ENCODE results near the gene BMS1. TPM values are rescaled to one million over a fixed set of nuclear protein-coding genes. Genes with fewer than 3 reads are reported as not detected.

The BMS1 gene
- total and polyA plus RNA-seq, 2 of the 13 experiments (the other 11 are each of a cell fraction or from before 2014, with no cell fraction given): 3.9 to 25.2 TPM

- peak; percentile 77; the same call in 1 of the 2 replicates for TF ChIP-seq ZNF850 (CRISPR knock-in tag; conservative IDR thresholded peaks at IDR 0.05)
- TF ChIP-seq, protein P1, sequence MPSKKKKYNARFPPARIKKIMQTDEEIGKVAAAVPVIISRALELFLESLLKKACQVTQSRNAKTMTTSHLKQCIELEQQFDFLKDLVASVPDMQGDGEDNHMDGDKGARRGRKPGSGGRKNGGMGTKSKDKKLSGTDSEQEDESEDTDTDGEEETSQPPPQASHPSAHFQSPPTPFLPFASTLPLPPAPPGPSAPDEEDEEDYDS (CRISPR knock-in tag; IDR thresholded peaks at IDR 0.05): peak; percentile 53; the same call in 1 of the 2 replicates
- TF ChIP-seq ZNF260 (CRISPR knock-in tag; IDR thresholded peaks at IDR 0.05; ENCODE audit: borderline replicate concordance, low read depth): no peak
- TF ChIP-seq HNRNPLL (IDR thresholded peaks at IDR 0.05; ENCODE audit: low read depth, low read length, poor library complexity, severe bottlenecking): peak; percentile 91
- TF ChIP-seq ZSCAN12 (CRISPR knock-in tag; IDR thresholded peaks at IDR 0.05): 0 out of 2 replicates have a peak, but pooled peaks have one; percentile 55
- 0 out of 2 replicates have a peak, but pooled peaks have one; percentile 68 for TF ChIP-seq PCBP1 (IDR thresholded peaks at IDR 0.05; ENCODE audit: borderline replicate concordance, low read depth, low read length)
- no peak for TF ChIP-seq ZNF382 (CRISPR knock-in tag; IDR thresholded peaks at IDR 0.05; ENCODE audit: borderline replicate concordance)
- TF ChIP-seq IRF2 (CRISPR knock-in tag; IDR thresholded peaks at IDR 0.05): peak; percentile 97
- TF ChIP-seq ZNF678 (CRISPR knock-in tag; IDR thresholded peaks at IDR 0.05): peak; percentile 81
- TF ChIP-seq GABPB1 (CRISPR knock-in tag; IDR thresholded peaks at IDR 0.05): peak; percentile 100
- peak; percentile 91 for TF ChIP-seq ZNF776 (CRISPR knock-in tag; IDR thresholded peaks at IDR 0.05)
- peak; percentile 95; the same call in 1 of the 2 replicates for TF ChIP-seq ZNF766 (CRISPR knock-in tag; IDR thresholded peaks at IDR 0.05; ENCODE audit: borderline replicate concordance)
- peak; percentile 77; the same call in 1 of the 2 replicates for TF ChIP-seq ESRRA (CRISPR knock-in tag; IDR thresholded peaks at IDR 0.05; ENCODE audit: low read depth)
- peak; percentile 74 for TF ChIP-seq FOSL2 (CRISPR knock-in tag; IDR thresholded peaks at IDR 0.05)
- peak; percentile 82 for TF ChIP-seq SP4 (CRISPR knock-in tag; IDR thresholded peaks at IDR 0.05)
- TF ChIP-seq ZNF232 (CRISPR knock-in tag; IDR thresholded peaks at IDR 0.05; ENCODE audit: borderline replicate concordance): peak; percentile 90; the same call in 1 of the 2 replicates
- TF ChIP-seq ZNF225 (CRISPR knock-in tag; IDR thresholded peaks at IDR 0.05): peak; percentile 92
- peak; percentile 75; the same call in 1 of the 2 replicates for TF ChIP-seq ZNF460 (CRISPR knock-in tag; IDR thresholded peaks at IDR 0.05; ENCODE audit: borderline replicate concordance)
- peak; percentile 96; the same call in 1 of the 2 replicates for TF ChIP-seq FLYWCH1 (CRISPR knock-in tag; IDR thresholded peaks at IDR 0.05)
- TF ChIP-seq, protein P2, sequence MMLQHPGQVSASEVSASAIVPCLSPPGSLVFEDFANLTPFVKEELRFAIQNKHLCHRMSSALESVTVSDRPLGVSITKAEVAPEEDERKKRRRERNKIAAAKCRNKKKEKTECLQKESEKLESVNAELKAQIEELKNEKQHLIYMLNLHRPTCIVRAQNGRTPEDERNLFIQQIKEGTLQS (CRISPR knock-in tag; IDR thresholded peaks at IDR 0.05): peak; percentile 38; the same call in 1 of the 2 replicates
- TF ChIP-seq RFXANK (CRISPR knock-in tag; IDR thresholded peaks at IDR 0.05): 0 out of 2 replicates have a peak, but pooled peaks have one; percentile 63
- TF ChIP-seq, protein P3, sequence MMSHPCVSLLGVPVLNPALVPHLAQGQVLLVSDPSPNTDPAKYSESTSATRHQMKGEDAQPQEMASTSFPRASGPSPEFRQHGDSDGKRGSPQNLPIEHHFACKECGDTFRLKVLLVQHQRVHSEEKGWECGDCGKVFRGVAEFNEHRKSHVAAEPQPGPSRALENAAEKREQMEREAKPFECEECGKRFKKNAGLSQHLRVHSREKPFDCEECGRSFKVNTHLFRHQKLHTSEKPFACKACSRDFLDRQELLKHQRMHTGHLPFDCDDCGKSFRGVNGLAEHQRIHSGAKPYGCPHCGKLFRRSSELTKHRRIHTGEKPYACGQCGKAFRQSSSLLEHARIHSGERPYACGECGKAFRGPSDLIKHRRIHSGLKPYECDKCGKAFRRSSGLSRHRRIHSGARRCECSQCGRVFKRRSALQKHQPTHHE (CRISPR knock-in tag; IDR thresholded peaks at IDR 0.05; ENCODE audit: borderline replicate concordance): peak; percentile 95; the same call in 1 of the 2 replicates
- TF ChIP-seq ZFP90 (CRISPR knock-in tag; IDR thresholded peaks at IDR 0.05; ENCODE audit: borderline replicate concordance): peak; percentile 95
- 0 out of 2 replicates have a peak, but pooled peaks have one; percentile 24 for TF ChIP-seq RAD21 (CRISPR knock-in tag; IDR thresholded peaks at IDR 0.05)
- peak; percentile 95; the same call in 1 of the 2 replicates for TF ChIP-seq ARHGAP35 (CRISPR knock-in tag; IDR thresholded peaks at IDR 0.05; ENCODE audit: borderline replicate concordance)
- TF ChIP-seq, protein P4, sequence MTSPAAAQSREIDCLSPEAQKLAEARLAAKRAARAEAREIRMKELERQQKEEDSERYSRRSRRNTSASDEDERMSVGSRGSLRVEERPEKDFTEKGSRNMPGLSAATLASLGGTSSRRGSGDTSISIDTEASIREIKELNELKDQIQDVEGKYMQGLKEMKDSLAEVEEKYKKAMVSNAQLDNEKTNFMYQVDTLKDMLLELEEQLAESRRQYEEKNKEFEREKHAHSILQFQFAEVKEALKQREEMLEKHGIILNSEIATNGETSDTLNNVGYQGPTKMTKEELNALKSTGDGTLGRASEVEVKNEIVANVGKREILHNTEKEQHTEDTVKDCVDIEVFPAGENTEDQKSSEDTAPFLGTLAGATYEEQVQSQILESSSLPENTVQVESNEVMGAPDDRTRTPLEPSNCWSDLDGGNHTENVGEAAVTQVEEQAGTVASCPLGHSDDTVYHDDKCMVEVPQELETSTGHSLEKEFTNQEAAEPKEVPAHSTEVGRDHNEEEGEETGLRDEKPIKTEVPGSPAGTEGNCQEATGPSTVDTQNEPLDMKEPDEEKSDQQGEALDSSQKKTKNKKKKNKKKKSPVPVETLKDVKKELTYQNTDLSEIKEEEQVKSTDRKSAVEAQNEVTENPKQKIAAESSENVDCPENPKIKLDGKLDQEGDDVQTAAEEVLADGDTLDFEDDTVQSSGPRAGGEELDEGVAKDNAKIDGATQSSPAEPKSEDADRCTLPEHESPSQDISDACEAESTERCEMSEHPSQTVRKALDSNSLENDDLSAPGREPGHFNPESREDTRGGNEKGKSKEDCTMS (CRISPR knock-in tag; conservative IDR thresholded peaks at IDR 0.05): 0 out of 2 replicates have a peak, but pooled peaks have one; percentile 62
Observed at GRCh38 chr10:42782446-42783180, at the start of gene BMS1 (continued).
